NB4 (cell line): Measurements from ENCODE around the gene APCDD1L.

Source experiments
- DNase-seq: peaks from one replicate; pipeline ENCODE4 v3.0.0; 2010; ENCODE audit warnings: low read depth
- H3K4me3 ChIP-seq: one replicate; pipeline ENCODE4 v1.5.1; 2011; ENCODE audit warnings: mild to moderate bottlenecking, low read depth, low read length, moderate library complexity
- CTCF ChIP-seq: IDR thresholded peaks from one replicate; pipeline ENCODE4 v1.5.1; 2012; ENCODE audit warnings: low read depth, low read length
- MAX ChIP-seq: IDR thresholded peaks from 2 replicates; pipeline ENCODE4 v1.6.1; 2011; ENCODE audit warnings: low read depth, low read length
- MYC ChIP-seq: IDR thresholded peaks from 2 replicates; pipeline ENCODE4 v1.6.1; 2011; ENCODE audit warnings: low read depth, low read length
- POLR2A ChIP-seq: IDR thresholded peaks from 2 replicates; pipeline ENCODE4 v1.6.1; 2011; ENCODE audit warnings: mild to moderate bottlenecking; ENCODE audit not compliant: insufficient read length; ENCODE audit errors: extremely low read depth

The APCDD1L gene

GRCh38 chr20:58469616-58470015, 45.6 kb downstream of the APCDD1L start:
- no peak overlapping the region for H3K4me3 ChIP-seq
- no peak for DNase-seq
- no peak for TF ChIP-seq CTCF
- TF ChIP-seq MAX = no peak
- no peak for TF ChIP-seq MYC
- TF ChIP-seq POLR2A = no peak

- no peak for DNase-seq
- H3K4me3 ChIP-seq = no peak overlapping the region
- TF ChIP-seq MYC (no peak), CTCF (no peak), POLR2A (no peak), MAX (no peak)
These were observed 47.3 kb downstream of the APCDD1L start for GRCh38 chr20:58467572-58468527.

- H3K4me3 ChIP-seq = no peak overlapping the region
- no peak for TF ChIP-seq MAX
- no peak for TF ChIP-seq POLR2A
- TF ChIP-seq MYC = no peak
- TF ChIP-seq CTCF = no peak
- no peak for DNase-seq
These were observed 48.2 kb downstream of the APCDD1L start for GRCh38 chr20:58466729-58467571.

GRCh38 chr20:58466095-58466708, 49.0 kb downstream of the APCDD1L start:
- DNase-seq = no peak
- no peak overlapping the region for H3K4me3 ChIP-seq

More at GRCh38 chr20:58466095-58466708, 49.0 kb downstream of the APCDD1L start:
- no peak for TF ChIP-seq MAX
- TF ChIP-seq MYC = no peak
- no peak for TF ChIP-seq CTCF
- TF ChIP-seq POLR2A = no peak
